KMS-11 (cell line): Measurements from ENCODE around the gene PDZD2.
A peak's percentile ranks its signal among the peaks of the same experiment; 100 is the strongest.
"Not testable (repeated sequence)": the region's sequence is repeated elsewhere in the genome, so short reads cannot be mapped to it uniquely, and the experiment has no call there.

Source experiments
- H2AFZ ChIP-seq: fragments of 200-600 bp; sonication (generic); 2 replicates; pipeline ENCODE4 v1.6.1; 2016; ENCODE audit warnings: antibody characterized with exemption, mixed run types, low read depth
- H3K27ac ChIP-seq: fragments of 200-600 bp; sonication (generic); 2 replicates; pipeline ENCODE4 v1.6.1; 2016; ENCODE audit warnings: mild to moderate bottlenecking, mixed run types
- H3K27me3 ChIP-seq: fragments of 200-600 bp; sonication (generic); 2 replicates; pipeline ENCODE4 v1.6.1; 2017; ENCODE audit warnings: mild to moderate bottlenecking, low read depth, mixed run types, moderate library complexity; ENCODE audit not compliant: insufficient read depth
- H3K36me3 ChIP-seq: fragments of 200-600 bp; sonication (generic); 2 replicates; pipeline ENCODE4 v1.6.1; 2017; ENCODE audit warnings: mild to moderate bottlenecking, mixed run types; ENCODE audit not compliant: insufficient read depth
- H3K4me1 ChIP-seq: fragments of 200-600 bp; sonication (generic); 2 replicates; pipeline ENCODE4 v1.6.1; 2016; ENCODE audit warnings: mild to moderate bottlenecking, low read depth, mixed run types; ENCODE audit not compliant: poor library complexity, severe bottlenecking
- H3K4me2 ChIP-seq: fragments of 200-600 bp; sonication (generic); 2 replicates; pipeline ENCODE4 v1.7.0; 2016; ENCODE audit warnings: mild to moderate bottlenecking, mixed run types
- H3K4me3 ChIP-seq: fragments of 200-600 bp; sonication (generic); IDR thresholded peaks from 2 replicates; pipeline ENCODE4 v1.6.1; 2017; ENCODE audit warnings: low read depth, low read length, mixed read lengths; ENCODE audit not compliant: insufficient read depth
- H3K79me2 ChIP-seq: fragments of 200-600 bp; sonication (generic); 2 replicates; pipeline ENCODE4 v1.6.1; 2016; ENCODE audit warnings: low read depth, mixed run types; ENCODE audit not compliant: insufficient read depth
- H3K9ac ChIP-seq: fragments of 200-600 bp; sonication (generic); 2 replicates; pipeline ENCODE4 v1.6.1; 2016; ENCODE audit warnings: mild to moderate bottlenecking, mixed run types
- H4K20me1 ChIP-seq: fragments of 200-600 bp; sonication (generic); 2 replicates; pipeline ENCODE4 v1.6.1; 2016; ENCODE audit warnings: mild to moderate bottlenecking, mixed run types; ENCODE audit not compliant: insufficient read depth
- TF ChIP-seq, protein P1 (sequence below): fragments of 200-600 bp; sonication (generic); conservative IDR thresholded peaks from 2 replicates; pipeline ENCODE4 v1.6.1; 2017; ENCODE audit warnings: low read depth, mild to moderate bottlenecking, antibody characterized with exemption, low read length, moderate library complexity, mixed read lengths

PDZD2 gene

DNA sequence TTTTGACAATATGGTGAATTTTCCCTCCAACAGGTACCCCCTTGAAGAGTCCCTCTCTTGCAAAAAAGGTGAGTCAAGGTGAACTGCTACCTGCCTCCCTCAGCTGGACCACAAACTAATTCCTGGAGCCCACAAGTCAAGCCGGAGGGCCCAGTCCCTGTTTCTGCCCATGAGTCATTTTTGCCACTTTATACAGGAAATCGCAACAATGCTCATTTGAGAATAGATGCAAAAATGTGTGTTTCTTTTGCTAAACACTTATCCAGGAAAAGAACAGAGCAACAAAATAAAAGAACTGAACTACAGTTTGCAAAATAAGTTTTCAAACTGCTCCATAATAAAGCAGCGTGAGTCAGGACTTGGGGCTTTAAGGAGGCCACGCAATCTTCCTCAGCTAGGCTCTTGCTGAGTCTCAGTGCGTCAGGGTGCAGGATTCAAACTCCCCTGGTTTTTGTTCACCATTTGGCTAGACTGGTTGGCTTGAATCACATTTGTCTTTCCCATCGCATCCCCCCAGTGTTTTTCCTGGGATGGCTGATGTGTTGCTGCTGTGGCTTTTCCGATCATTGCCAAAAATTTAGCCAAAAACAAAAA is 432.5 kb downstream of the PDZD2 start:
- H2AFZ ChIP-seq = no peak overlapping the region
- no peaks in the 10 kb centered on the region for H3K4me1 ChIP-seq
- no peaks in the 10 kb centered on the region for H3K36me3 ChIP-seq
- no peaks in the 10 kb centered on the region for H3K27me3 ChIP-seq
- H3K4me3 ChIP-seq = no peak overlapping the region
- no peak overlapping the region for H3K27ac ChIP-seq
- H3K9ac ChIP-seq = no peak overlapping the region
- no peaks in the 10 kb centered on the region for H4K20me1 ChIP-seq
- TF ChIP-seq, protein P1, sequence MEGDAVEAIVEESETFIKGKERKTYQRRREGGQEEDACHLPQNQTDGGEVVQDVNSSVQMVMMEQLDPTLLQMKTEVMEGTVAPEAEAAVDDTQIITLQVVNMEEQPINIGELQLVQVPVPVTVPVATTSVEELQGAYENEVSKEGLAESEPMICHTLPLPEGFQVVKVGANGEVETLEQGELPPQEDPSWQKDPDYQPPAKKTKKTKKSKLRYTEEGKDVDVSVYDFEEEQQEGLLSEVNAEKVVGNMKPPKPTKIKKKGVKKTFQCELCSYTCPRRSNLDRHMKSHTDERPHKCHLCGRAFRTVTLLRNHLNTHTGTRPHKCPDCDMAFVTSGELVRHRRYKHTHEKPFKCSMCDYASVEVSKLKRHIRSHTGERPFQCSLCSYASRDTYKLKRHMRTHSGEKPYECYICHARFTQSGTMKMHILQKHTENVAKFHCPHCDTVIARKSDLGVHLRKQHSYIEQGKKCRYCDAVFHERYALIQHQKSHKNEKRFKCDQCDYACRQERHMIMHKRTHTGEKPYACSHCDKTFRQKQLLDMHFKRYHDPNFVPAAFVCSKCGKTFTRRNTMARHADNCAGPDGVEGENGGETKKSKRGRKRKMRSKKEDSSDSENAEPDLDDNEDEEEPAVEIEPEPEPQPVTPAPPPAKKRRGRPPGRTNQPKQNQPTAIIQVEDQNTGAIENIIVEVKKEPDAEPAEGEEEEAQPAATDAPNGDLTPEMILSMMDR = no peak
- H3K79me2 ChIP-seq = no peaks in the 10 kb centered on the region
- H3K4me2 ChIP-seq = no peak overlapping the region

DNA sequence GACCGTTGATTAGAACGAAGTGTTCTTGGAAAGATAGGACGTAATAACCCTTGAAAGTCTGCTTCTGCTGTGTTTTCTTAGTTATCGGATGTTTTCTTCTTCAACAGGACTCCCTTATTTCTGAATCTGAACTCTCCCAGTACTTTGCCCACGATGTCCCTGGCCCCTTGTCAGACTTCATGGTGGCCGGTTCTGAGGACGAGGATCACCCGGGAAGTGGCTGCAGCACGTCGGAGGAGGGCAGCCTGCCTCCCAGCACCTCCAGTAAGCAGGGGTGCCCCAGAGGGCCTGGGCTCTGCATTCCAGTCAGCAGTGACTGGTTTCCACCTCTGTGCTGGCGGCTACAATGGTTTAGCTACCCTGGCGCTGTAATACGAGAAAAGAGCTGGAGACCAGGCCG is 433.1 kb downstream of the PDZD2 start:
- H2AFZ ChIP-seq = no peak overlapping the region
- TF ChIP-seq, protein P1 = no peak

DNA sequence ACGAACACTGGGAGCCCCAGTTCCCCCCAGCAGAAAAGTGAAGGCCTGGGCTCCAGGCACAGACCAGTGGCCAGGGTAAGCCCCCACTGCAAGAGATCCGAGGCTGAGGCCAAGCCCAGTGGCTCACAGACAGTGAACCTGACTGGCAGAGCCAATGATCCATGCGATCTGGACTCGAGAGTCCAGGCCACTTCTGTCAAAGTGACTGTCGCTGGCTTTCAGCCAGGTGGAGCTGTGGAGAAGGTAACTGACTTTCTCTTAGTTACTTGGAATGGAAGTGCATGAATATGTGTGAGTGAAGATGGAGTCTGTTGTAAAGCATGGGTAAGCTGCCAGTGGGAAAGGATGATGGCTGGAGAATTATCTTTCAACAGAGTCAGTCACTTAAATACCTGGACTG is 435.5 kb downstream of the PDZD2 start:
- no peak overlapping the region for H3K4me3 ChIP-seq
- no peak overlapping the region for H3K9ac ChIP-seq
- no peaks in the 10 kb centered on the region for H3K79me2 ChIP-seq
- H3K4me1 ChIP-seq = peaks cover 15% of the 10 kb centered on the region
- H3K27me3 ChIP-seq = no peaks in the 10 kb centered on the region
- H3K27ac ChIP-seq = no peak overlapping the region
- H3K4me2 ChIP-seq = no peak overlapping the region
- H2AFZ ChIP-seq = no peak overlapping the region
- no peaks in the 10 kb centered on the region for H4K20me1 ChIP-seq
- TF ChIP-seq, protein P1 = no peak
- H3K36me3 ChIP-seq = no peaks in the 10 kb centered on the region

More for the DNA sequence above, 433.1 kb downstream of the PDZD2 start:
- Histone ChIP-seq H4K20me1 (no peaks in the 10 kb centered on the region), H3K4me2 (no peak overlapping the region), H3K36me3 (no peaks in the 10 kb centered on the region), H3K4me1 (no peaks in the 10 kb centered on the region), H3K27me3 (no peaks in the 10 kb centered on the region), H3K4me3 (no peak overlapping the region), H3K9ac (no peak overlapping the region), H3K27ac (no peak overlapping the region), H3K79me2 (no peaks in the 10 kb centered on the region)

DNA sequence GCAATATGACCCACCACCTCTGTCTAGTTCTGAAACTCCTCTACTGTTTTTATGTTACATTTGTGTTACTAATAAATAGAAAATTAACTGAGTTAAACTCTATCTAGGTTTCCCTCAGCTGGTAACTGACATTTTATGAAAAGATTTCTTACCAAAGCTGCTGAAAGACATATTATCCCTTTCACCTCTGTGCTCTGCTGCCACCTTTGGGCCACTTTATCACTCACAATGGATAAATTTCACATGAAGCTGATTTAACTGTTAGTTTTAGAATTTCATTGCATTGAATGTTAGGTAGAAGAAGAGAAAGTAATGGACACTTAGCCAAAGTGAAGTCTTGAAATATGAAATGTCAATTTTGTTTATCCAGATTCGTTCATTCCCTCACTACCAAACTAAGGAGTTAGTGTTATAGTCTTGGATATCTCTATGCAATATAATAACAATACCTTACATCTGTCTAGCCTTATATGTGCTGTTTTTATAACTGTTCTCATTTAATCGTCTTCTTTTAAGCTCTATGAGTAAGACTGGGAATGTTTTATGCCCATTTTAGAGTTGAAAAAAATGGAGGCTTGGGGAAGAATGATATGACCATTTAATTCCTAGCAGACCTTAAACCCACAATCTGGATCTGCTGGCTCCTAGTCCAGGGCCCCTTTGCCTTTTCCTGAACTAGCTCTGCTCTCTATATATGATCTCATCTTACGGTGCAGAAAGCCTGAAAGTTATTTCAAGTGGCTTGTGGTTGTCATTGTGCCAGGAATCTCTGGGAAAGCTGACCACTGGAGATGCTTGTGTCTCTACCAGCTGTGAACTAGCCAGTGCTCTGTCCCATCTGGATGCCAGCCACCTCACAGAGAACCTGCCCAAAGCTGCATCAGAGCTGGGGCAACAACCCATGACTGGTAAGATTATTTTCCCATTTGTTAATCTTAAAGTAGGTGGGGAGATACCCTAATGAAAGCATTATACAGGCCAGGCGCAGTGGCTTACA is 438.1 kb downstream of the PDZD2 start:
- no peak overlapping the region for H3K9ac ChIP-seq
- H2AFZ ChIP-seq = no peak overlapping the region
- H3K27me3 ChIP-seq = no peaks in the 10 kb centered on the region
- H3K4me1 ChIP-seq = peaks cover 15% of the 10 kb centered on the region
- H4K20me1 ChIP-seq = no peaks in the 10 kb centered on the region
- H3K27ac ChIP-seq = no peak overlapping the region
- H3K4me3 ChIP-seq = no peak overlapping the region
- no peaks in the 10 kb centered on the region for H3K36me3 ChIP-seq
- no peaks in the 10 kb centered on the region for H3K79me2 ChIP-seq
- H3K4me2 ChIP-seq = no peak overlapping the region
- TF ChIP-seq, protein P1 = peak; percentile 88

DNA sequence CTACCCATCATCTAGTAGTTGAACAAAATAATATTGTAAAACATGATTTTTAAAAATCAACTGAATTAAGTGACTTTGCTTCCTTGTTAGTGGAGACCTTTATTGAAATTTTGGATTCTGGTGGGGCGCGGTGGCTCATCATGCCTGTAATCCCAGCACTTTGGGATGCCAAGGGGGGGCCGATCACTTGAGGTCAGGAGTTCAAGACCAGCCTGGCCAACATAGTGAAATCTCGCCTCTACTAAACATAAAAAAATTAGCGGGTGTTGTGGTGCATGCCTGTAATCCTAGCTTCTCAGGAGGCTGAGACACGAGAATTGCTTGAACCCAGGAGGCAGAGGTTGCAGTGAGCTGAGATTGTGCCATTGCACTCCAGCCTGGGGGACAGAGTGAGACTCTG is 439.9 kb downstream of the PDZD2 start:
- not testable (repeated sequence) for H3K4me3 ChIP-seq, H3K27ac ChIP-seq, H3K4me2 ChIP-seq, H3K79me2 ChIP-seq, H4K20me1 ChIP-seq, H2AFZ ChIP-seq, H3K27me3 ChIP-seq, H3K36me3 ChIP-seq, H3K9ac ChIP-seq
- H3K4me1 ChIP-seq = peaks cover 15% of the 10 kb centered on the region

DNA sequence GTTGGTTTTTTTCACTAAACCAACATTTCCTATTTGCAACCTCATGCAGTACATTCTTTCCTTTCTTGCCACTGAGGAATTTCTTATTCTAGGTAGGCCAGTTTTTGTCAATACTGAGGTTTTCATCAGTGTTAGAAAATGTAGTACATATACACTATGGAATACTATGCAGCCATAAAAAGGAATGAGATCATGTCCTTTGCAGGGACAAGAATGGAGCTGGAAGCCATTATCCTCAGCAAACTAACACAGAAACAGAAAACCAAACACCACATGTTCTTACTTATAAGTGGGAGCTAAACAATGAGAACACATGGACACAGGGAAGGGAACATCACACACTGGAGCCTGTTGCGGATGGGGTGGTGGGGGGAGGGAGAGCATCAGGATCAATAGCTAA is 441.6 kb downstream of the PDZD2 start:
- H3K36me3 ChIP-seq, H3K4me2 ChIP-seq, H3K27ac ChIP-seq, H2AFZ ChIP-seq, H3K27me3 ChIP-seq, H4K20me1 ChIP-seq, H3K4me3 ChIP-seq, H3K9ac ChIP-seq, H3K79me2 ChIP-seq: not testable (repeated sequence)
- H3K4me1 ChIP-seq = peaks cover 15% of the 10 kb centered on the region
